Measurements from ENCODE around the gene QSOX1. TPM values are rescaled to one million over a fixed set of nuclear protein-coding genes. Genes with fewer than 3 reads are reported as not detected.

The QSOX1 gene
- total and polyA plus RNA-seq, 9 of the 15 experiments (the other 6 are each of a cell fraction or from before 2014, with no cell fraction given) = 4.0 to 53.1 (median 15.0) TPM

GRCh38 chr1:180155182-180155682 is 563 bp downstream of the QSOX1 start (continued):
- TF ChIP-seq, protein P1, sequence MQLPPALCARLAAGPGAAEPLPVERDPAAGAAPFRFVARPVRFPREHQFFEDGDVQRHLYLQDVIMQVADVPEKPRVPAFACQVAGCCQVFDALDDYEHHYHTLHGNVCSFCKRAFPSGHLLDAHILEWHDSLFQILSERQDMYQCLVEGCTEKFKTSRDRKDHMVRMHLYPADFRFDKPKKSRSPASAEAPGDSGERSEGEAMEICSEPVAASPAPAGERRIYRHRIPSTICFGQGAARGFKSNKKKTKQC (CRISPR knock-in tag; IDR thresholded peaks at IDR 0.05) = peak; percentile 23; the same call in 1 of the 2 replicates
- TF ChIP-seq SMARCA5 (IDR thresholded peaks at IDR 0.05) = 0 out of 2 replicates have a peak, but pooled peaks have one; percentile 32
- no peak for TF ChIP-seq HNRNPL (IDR thresholded peaks at IDR 0.05; ENCODE audit: low read depth, low read length)
- TF ChIP-seq EGR1 (conservative IDR thresholded peaks at IDR 0.05) = peak; percentile 91
- TF ChIP-seq NFRKB (IDR thresholded peaks at IDR 0.05; ENCODE audit: low read depth) = peak; percentile 54; the same call in 1 of the 2 replicates
- peak; percentile 60 for TF ChIP-seq SMARCE1 (IDR thresholded peaks at IDR 0.05)
- TF ChIP-seq ATF1 (CRISPR knock-in tag; IDR thresholded peaks at IDR 0.05) = no peak
- no peak for TF ChIP-seq ATF1 (tag; IDR thresholded peaks at IDR 0.05)
- no peak for TF ChIP-seq KLF6 (CRISPR knock-in tag; IDR thresholded peaks at IDR 0.05; ENCODE audit: borderline replicate concordance)
- peak; percentile 62; the same call in 1 of the 2 replicates for TF ChIP-seq HDGF (IDR thresholded peaks at IDR 0.05)

- FAIRE-seq (no peak), DNase-seq (ENCODE audit: extremely low read depth in 1 of 4, low spot score in 3 of 4) (no peak), ATAC-seq (no peak)
- H4K20me1 ChIP-seq (replicated peaks; ENCODE audit: control insufficient read depth, insufficient read depth, low read length) = peaks cover 14% of the 10 kb centered on the region; the same call in 1 of the 2 replicates
- H2AFZ ChIP-seq (ENCODE audit: low read depth, low read length) = no peak overlapping the region
- intact Hi-C loops (cut with micrococcal nuclease) = loop anchor here (5.0 kb wide), 2 partner anchors 199 to 279 kb away; partner anchors contain the start of gene TOR1AIP2
- POLR2A ChIA-PET = interaction anchor here (0.7 to 1.9 kb wide), 4 partner anchors 22 to 338 kb away, joined by 3 to 7 read pairs (median 4); no protein-coding TSS in a partner anchor
- in situ Hi-C loops (cut with MboI) = no loop called here
- 78% methylated on average over 4 of the region's 4 CpGs for WGBS (ENCODE audit: insufficient coverage, low coverage, missing lambda C conversion rate)
- no peak overlapping the region for H3K9ac ChIP-seq (ENCODE audit: insufficient read depth in 1 of 2, low read depth in 2 of 2, low read length in 2 of 2)
- H3K79me2 ChIP-seq (ENCODE audit: control insufficient read depth, insufficient read depth, low read length) = peaks cover 10% of the 10 kb centered on the region
- no peaks in the 10 kb centered on the region for H3K36me3 ChIP-seq (ENCODE audit: control insufficient read depth, insufficient read depth, low read length)
- no peak overlapping the region for H3K4me3 ChIP-seq
- no peaks in the 10 kb centered on the region for H3K9me1 ChIP-seq (ENCODE audit: control insufficient read depth, insufficient read depth, low read length)
- CTCF ChIA-PET (ENCODE audit: low intra/inter-chr PET ratio) = no interaction called here
- no peak overlapping the region for H3K27ac ChIP-seq (ENCODE audit: extremely low read depth, low read depth, low read length)
- peaks cover 33 to 37% of the 10 kb centered on the region in 2 experiments for H3K4me1 ChIP-seq (replicated peaks in 1 of 2; ENCODE audit: control insufficient read depth in 2 of 2, insufficient read depth in 2 of 2, low read length in 2 of 2)
- TF ChIP-seq, protein P2, sequence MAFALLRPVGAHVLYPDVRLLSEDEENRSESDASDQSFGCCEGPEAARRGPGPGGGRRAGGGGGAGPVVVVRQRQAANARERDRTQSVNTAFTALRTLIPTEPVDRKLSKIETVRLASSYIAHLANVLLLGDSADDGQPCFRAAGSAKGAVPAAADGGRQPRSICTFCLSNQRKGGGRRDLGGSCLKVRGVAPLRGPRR (CRISPR knock-in tag; IDR thresholded peaks at IDR 0.05) = no peak
- TF ChIP-seq SPI1 (IDR thresholded peaks at IDR 0.05; ENCODE audit: borderline replicate concordance, low read depth, low read length) (peak; percentile 73), PTRF (tag; IDR thresholded peaks at IDR 0.05) (no peak), BRF1 (IDR thresholded peaks at IDR 0.05; ENCODE audit: borderline replicate concordance, extremely low read depth, insufficient read length) (no peak)
- H3K9me3 ChIP-seq (replicated peaks; ENCODE audit: control insufficient read depth, insufficient read depth, low read depth, low read length) = no peaks in the 10 kb centered on the region
- H3K4me2 ChIP-seq (ENCODE audit: insufficient read depth, low read length) = peak overlapping the region; percentile 94
- no peaks in the 10 kb centered on the region for H3K27me3 ChIP-seq (ENCODE audit: control insufficient read depth in 2 of 2, insufficient read depth in 2 of 2, low read length in 2 of 2)
- BruUV-seq (replicated peaks) = no TSS peak
These were observed 1.5 kb downstream of the QSOX1 start for GRCh38 chr1:180156201-180156600.

Data from K562 (cell line).